K562 (cell line): ENCODE measurements around the gene TLE7. TPM values are rescaled to one million over a fixed set of nuclear protein-coding genes. Genes with fewer than 3 reads are reported as not detected.

Experiments
- ATAC-seq: fragments of 200-7000 bp; cut with Tn5 transposase; 3 replicates; pipeline ENCODE4 v1.9.1; 2020; ENCODE audit warnings: moderate library complexity
- BruUV-seq: library from RNA; stranded (reverse); fragments of 400-500 nt; replicated peaks from 2 replicates; lab custom pipeline; 2021; lab: Mats Ljungman, UMichigan
- CTCF ChIA-PET: fragments of 300-600 bp; formaldehyde crosslinking; extraction: SDS; loops from one replicate; lab custom pipeline; 2021; ENCODE audit warnings: low intra/inter-chr PET ratio; lab: Yijun Ruan, JAX
- POLR2A ChIA-PET: fragments of 300-600, 350-650 bp; sonication (Branson Sonifier 250); formaldehyde crosslinking; extraction: SDS; loops from one replicate; lab custom pipeline; 2021; ENCODE audit warnings: antibody characterized with exemption, inconsistent platforms; lab: Yijun Ruan, JAX
- DNase-seq, 4 experiments: peaks; one replicate each; pipeline versions ENCODE4 v3.0.0 to v3.0.0-alpha.2; 2011 to 2018; ENCODE audit warnings: low spot score in 3 of 4, mixed read lengths in 3 of 4; ENCODE audit errors: extremely low read depth in 1 of 4
- FAIRE-seq: peaks from 2 replicates; lab custom pipeline; 2011; peaks lifted over from hg19 to GRCh38; lab: Jason Lieb, UNC
- H2AFZ ChIP-seq: 2 replicates; pipeline ENCODE4 v1.6.0; 2011; ENCODE audit warnings: low read depth, low read length, control low read depth, inconsistent platforms
- H3K27ac ChIP-seq: fragments of 200-600 bp; 3 replicates; pipeline ENCODE4 v1.8.0; 2011; ENCODE audit warnings: low read depth, mild to moderate bottlenecking, control low read depth, inconsistent platforms, low read length, moderate library complexity, mixed read lengths; ENCODE audit errors: extremely low read depth
- H3K27me3 ChIP-seq, 2 experiments: fragments of 300-600 bp in 1 of 2; 2 replicates in 1 of 2; 3 replicates in 1 of 2; pipeline versions ENCODE4 v1.6.0 to v1.8.0; 2011; ENCODE audit warnings: inconsistent platforms in 2 of 2, low read length in 2 of 2, mild to moderate bottlenecking in 1 of 2, mixed read lengths in 1 of 2, moderate library complexity in 1 of 2; ENCODE audit not compliant: control insufficient read depth in 2 of 2, insufficient read depth in 2 of 2
- H3K36me3 ChIP-seq: fragments of 300-600 bp; 3 replicates; pipeline ENCODE4 v1.8.0; 2011; ENCODE audit warnings: mild to moderate bottlenecking, low read length, inconsistent platforms; ENCODE audit not compliant: control insufficient read depth, insufficient read depth
- H3K4me1 ChIP-seq, 2 experiments: fragments of 200-600 bp in 1 of 2; replicated peaks in 1 of 2; 2 replicates in 1 of 2; 3 replicates in 1 of 2; pipeline versions ENCODE4 v1.5.1 to v1.8.0; 2011; ENCODE audit warnings: inconsistent platforms in 2 of 2, low read length in 2 of 2, mild to moderate bottlenecking in 1 of 2, mixed read lengths in 1 of 2, moderate library complexity in 1 of 2; ENCODE audit not compliant: control insufficient read depth in 2 of 2, insufficient read depth in 2 of 2
- H3K4me2 ChIP-seq: 2 replicates; pipeline ENCODE4 v1.6.1; 2011; ENCODE audit warnings: low read length, control low read depth, inconsistent platforms, mixed read lengths; ENCODE audit not compliant: insufficient read depth
- H3K4me3 ChIP-seq: fragments of 200-600 bp; sonication (generic), shearing (Covaris generic); 2 replicates; pipeline ENCODE4 v1.5.1; 2016; ENCODE audit warnings: control low read depth, inconsistent platforms
- H3K79me2 ChIP-seq: fragments of 200-600 bp; 3 replicates; pipeline ENCODE4 v1.8.0; 2011; ENCODE audit warnings: low read length, inconsistent platforms; ENCODE audit not compliant: control insufficient read depth, insufficient read depth
- H3K9ac ChIP-seq, 2 experiments: 2 replicates each; pipeline versions ENCODE4 v1.6.0 to v1.6.1; 2011; ENCODE audit warnings: low read depth in 2 of 2, low read length in 2 of 2, control low read depth in 1 of 2, inconsistent platforms in 1 of 2, mild to moderate bottlenecking in 1 of 2, mixed read lengths in 1 of 2; ENCODE audit not compliant: insufficient read depth in 1 of 2
- H3K9me1 ChIP-seq: one replicate; pipeline ENCODE4 v1.6.0; 2011; ENCODE audit warnings: inconsistent platforms, mild to moderate bottlenecking, low read length, moderate library complexity; ENCODE audit not compliant: control insufficient read depth, insufficient read depth
- H3K9me3 ChIP-seq: replicated peaks from 2 replicates; pipeline ENCODE4 v1.5.1; 2011; ENCODE audit warnings: low read depth, low read length, inconsistent platforms; ENCODE audit not compliant: control insufficient read depth, insufficient read depth
- H4K20me1 ChIP-seq: replicated peaks from 2 replicates; pipeline ENCODE4 v1.6.1; 2011; ENCODE audit warnings: low read length, inconsistent platforms, mixed read lengths; ENCODE audit not compliant: control insufficient read depth, insufficient read depth
- CBFB ChIP-seq: sonication (generic); formaldehyde crosslinking; IDR thresholded peaks from 2 replicates; pipeline ENCODE4 v1.4.0; 2020; ENCODE audit warnings: mild to moderate bottlenecking, missing genetic modification reagents
- CBX5 ChIP-seq: IDR thresholded peaks from 2 replicates; pipeline ENCODE4 v1.6.1; 2014; ENCODE audit warnings: low read depth, borderline replicate concordance
- CREM ChIP-seq: IDR thresholded peaks from 2 replicates; pipeline ENCODE4 v1.6.1; 2014; ENCODE audit warnings: antibody characterized with exemption, low read depth
- CTCF ChIP-seq, 3 experiments: IDR thresholded peaks in 2 of 3; conservative IDR thresholded peaks in 1 of 3; 2 replicates each; pipeline ENCODE4 v1.5.1; 2011 to 2012; ENCODE audit warnings: low read length in 3 of 3, mild to moderate bottlenecking in 3 of 3, control low read depth in 2 of 3, improper control_type of control experiment in 1 of 3, inconsistent platforms in 1 of 3, low read depth in 1 of 3, mixed read lengths in 1 of 3, moderate library complexity in 1 of 3; ENCODE audit not compliant: insufficient read depth in 2 of 3
- CTCFL ChIP-seq: IDR thresholded peaks from 2 replicates; pipeline ENCODE4 v1.6.1; 2011; ENCODE audit warnings: borderline replicate concordance, low read depth, mild to moderate bottlenecking, moderate library complexity, low read length; ENCODE audit not compliant: insufficient read depth, poor library complexity, severe bottlenecking
- E2F3 ChIP-seq: fragments of 250-450 bp; sonication (Bioruptor Pico); IDR thresholded peaks from 2 replicates; pipeline ENCODE4 v1.4.0; 2020; ENCODE audit warnings: mild to moderate bottlenecking
- HIVEP1 ChIP-seq: fragments of 250-450 bp; sonication (Bioruptor Pico); IDR thresholded peaks from 2 replicates; pipeline ENCODE4 v1.4.0; 2020; ENCODE audit warnings: mild to moderate bottlenecking
- KLF1 ChIP-seq: fragments of 450-650 bp; IDR thresholded peaks from 2 replicates; pipeline ENCODE4 v1.6.1; 2016; ENCODE audit warnings: missing genetic modification characterization, missing compliant biosample characterization
- KLF16 ChIP-seq: IDR thresholded peaks from 2 replicates; pipeline ENCODE4 v1.6.1; 2016; ENCODE audit warnings: antibody characterized with exemption
- KLF6 ChIP-seq: fragments of 250-450 bp; sonication (Bioruptor Pico); IDR thresholded peaks from 2 replicates; pipeline ENCODE4 v1.4.0; 2020; ENCODE audit warnings: mild to moderate bottlenecking, moderate library complexity, borderline replicate concordance
- SP2 ChIP-seq: IDR thresholded peaks from 2 replicates; pipeline ENCODE4 v1.6.1; 2011; ENCODE audit warnings: mild to moderate bottlenecking, low read depth, low read length, moderate library complexity; ENCODE audit not compliant: poor library complexity, severe bottlenecking; ENCODE audit errors: extremely low read depth
- WGBS: fragments of 100-300 bp; shearing (Covaris generic); methylation state at CpG from one replicate; pipeline ENCODE4 v1.1.6; 2016; ENCODE audit warnings: low coverage, mixed read lengths; ENCODE audit not compliant: insufficient coverage; ENCODE audit errors: missing lambda C conversion rate; 5-methylcytosine and 5-hydroxymethylcytosine counted together
- in situ Hi-C: fragments of 300-500 bp; cut with MboI; formaldehyde crosslinking; loops from 4 replicates; pipeline ENCODE4 v1.15.0; 2018; ENCODE audit warnings: inconsistent platforms, mixed read lengths
- intact Hi-C: fragments of 100-400 bp; cut with micrococcal nuclease; formaldehyde crosslinking; loops from 2 replicates; pipeline ENCODE4 v1.14.2; 2022
- polyA plus RNA-seq, 8 experiments: library from polyadenylated mRNA; depleted of rRNA in 4 of 8; stranded (reverse) in 5 of 8; unstranded in 3 of 8; fragments of >200 nt; fragmentation: Nextera tagmentation in 2 of 8; fragmentation: Illumina TruSeq in 1 of 8; extraction: Ambion mirVana in 2 of 8; extraction: Trizol in 1 of 8; gene quantifications; 2 replicates each; pipeline versions ENCODE4 v1.2.1 to v1.2.3, GENCODE V29; 2011 to 2014; ENCODE audit warnings: inconsistent platforms in 1 of 8, missing spikeins in 1 of 8
- total RNA-seq, 7 experiments: library from RNA; depleted of rRNA in 6 of 7; stranded (reverse); fragments of >200 nt in 6 of 7; fragmentation: Illumina TruSeq in 2 of 7; extraction: Trizol in 2 of 7; gene quantifications; 2 replicates each; pipeline versions ENCODE4 v1.2.1 to v1.2.3, GENCODE V29; 2011 to 2021; ENCODE audit warnings: low replicate concordance in 1 of 7
- TF ChIP-seq, protein P1 (sequence below): fragments of 250-450 bp; sonication (Bioruptor Pico); IDR thresholded peaks from 2 replicates; pipeline ENCODE4 v1.5.0; 2021
- TF ChIP-seq, protein P2 (sequence below): fragments of 200-400 bp; formaldehyde crosslinking; IDR thresholded peaks from 2 replicates; pipeline ENCODE4 v1.6.1; 2017; ENCODE audit warnings: mild to moderate bottlenecking, low read depth, low read length, moderate library complexity
- TF ChIP-seq, protein P3 (sequence below): fragments of 250-450 bp; sonication (Bioruptor Pico); IDR thresholded peaks from 2 replicates; pipeline ENCODE4 v1.8.0; 2022; ENCODE audit warnings: moderate library complexity, mild to moderate bottlenecking, inconsistent platforms

TLE7 gene
- total and polyA plus RNA-seq, 9 of the 15 experiments (the other 6 are each of a cell fraction or from before 2014, with no cell fraction given) = not detected

GRCh38 chr16:71460236-71460635 lies 18.4 kb upstream of the TLE7 start:
- CTCF ChIA-PET = no interaction called here

More at GRCh38 chr16:71460236-71460635, 18.4 kb upstream of the TLE7 start:
- H3K4me1 ChIP-seq = peaks cover 4 to 6% of the 10 kb centered on the region in 2 experiments; a peak in 1 of 5 replicates
- intact Hi-C loops = no loop called here
- POLR2A ChIA-PET = interaction anchor here (0.7 to 1.5 kb wide), 2 partner anchors 23 to 48 kb away, joined by 3 to 4 read pairs; no protein-coding TSS in a partner anchor
- no peak for ATAC-seq
- peaks cover 19% of the 10 kb centered on the region for H3K79me2 ChIP-seq
- 79% methylated on average over 4 of the region's 4 CpGs for WGBS
- BruUV-seq = no TSS peak
- FAIRE-seq = no peak
- no peak overlapping the region for H3K4me2 ChIP-seq
- peaks cover 7% of the 10 kb centered on the region; the same call in 2 of the 3 replicates for H3K36me3 ChIP-seq
- H3K27me3 ChIP-seq = no peaks in the 10 kb centered on the region; a peak in 1 of 5 replicates
- no peak overlapping the region for H2AFZ ChIP-seq
- no peak overlapping the region for H3K27ac ChIP-seq
- H3K9me3 ChIP-seq = no peaks in the 10 kb centered on the region
- no peak for DNase-seq
- TF ChIP-seq CTCF (IDR thresholded peaks at IDR 0.05 in 2 of 3, conservative IDR thresholded peaks at IDR 0.05 in 1 of 3; ENCODE audit: insufficient read depth in 2 of 3, low read depth in 1 of 3, low read length in 3 of 3) (no peak), CBFB (CRISPR knock-in tag) (no peak), KLF1 (tag) (no peak), CBX5 (no peak), HIVEP1 (CRISPR knock-in tag) (no peak), KLF6 (no peak), KLF16 (no peak), CTCFL (no peak), E2F3 (CRISPR knock-in tag) (no peak), CREM (no peak), SP2 (no peak)
- TF ChIP-seq, protein P1, sequence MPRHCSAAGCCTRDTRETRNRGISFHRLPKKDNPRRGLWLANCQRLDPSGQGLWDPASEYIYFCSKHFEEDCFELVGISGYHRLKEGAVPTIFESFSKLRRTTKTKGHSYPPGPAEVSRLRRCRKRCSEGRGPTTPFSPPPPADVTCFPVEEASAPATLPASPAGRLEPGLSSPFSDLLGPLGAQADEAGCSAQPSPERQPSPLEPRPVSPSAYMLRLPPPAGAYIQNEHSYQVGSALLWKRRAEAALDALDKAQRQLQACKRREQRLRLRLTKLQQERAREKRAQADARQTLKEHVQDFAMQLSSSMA (CRISPR knock-in tag) = no peak
- TF ChIP-seq, protein P2, sequence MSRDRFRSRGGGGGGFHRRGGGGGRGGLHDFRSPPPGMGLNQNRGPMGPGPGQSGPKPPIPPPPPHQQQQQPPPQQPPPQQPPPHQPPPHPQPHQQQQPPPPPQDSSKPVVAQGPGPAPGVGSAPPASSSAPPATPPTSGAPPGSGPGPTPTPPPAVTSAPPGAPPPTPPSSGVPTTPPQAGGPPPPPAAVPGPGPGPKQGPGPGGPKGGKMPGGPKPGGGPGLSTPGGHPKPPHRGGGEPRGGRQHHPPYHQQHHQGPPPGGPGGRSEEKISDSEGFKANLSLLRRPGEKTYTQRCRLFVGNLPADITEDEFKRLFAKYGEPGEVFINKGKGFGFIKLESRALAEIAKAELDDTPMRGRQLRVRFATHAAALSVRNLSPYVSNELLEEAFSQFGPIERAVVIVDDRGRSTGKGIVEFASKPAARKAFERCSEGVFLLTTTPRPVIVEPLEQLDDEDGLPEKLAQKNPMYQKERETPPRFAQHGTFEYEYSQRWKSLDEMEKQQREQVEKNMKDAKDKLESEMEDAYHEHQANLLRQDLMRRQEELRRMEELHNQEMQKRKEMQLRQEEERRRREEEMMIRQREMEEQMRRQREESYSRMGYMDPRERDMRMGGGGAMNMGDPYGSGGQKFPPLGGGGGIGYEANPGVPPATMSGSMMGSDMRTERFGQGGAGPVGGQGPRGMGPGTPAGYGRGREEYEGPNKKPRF = no peak
- TF ChIP-seq, protein P3, sequence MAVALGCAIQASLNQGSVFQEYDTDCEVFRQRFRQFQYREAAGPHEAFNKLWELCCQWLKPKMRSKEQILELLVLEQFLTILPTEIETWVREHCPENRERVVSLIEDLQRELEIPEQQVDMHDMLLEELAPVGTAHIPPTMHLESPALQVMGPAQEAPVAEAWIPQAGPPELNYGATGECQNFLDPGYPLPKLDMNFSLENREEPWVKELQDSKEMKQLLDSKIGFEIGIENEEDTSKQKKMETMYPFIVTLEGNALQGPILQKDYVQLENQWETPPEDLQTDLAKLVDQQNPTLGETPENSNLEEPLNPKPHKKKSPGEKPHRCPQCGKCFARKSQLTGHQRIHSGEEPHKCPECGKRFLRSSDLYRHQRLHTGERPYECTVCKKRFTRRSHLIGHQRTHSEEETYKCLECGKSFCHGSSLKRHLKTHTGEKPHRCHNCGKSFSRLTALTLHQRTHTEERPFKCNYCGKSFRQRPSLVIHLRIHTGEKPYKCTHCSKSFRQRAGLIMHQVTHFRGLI (CRISPR knock-in tag) = no peak
- in situ Hi-C loops = no loop called here
- H3K4me3 ChIP-seq = no peak overlapping the region
- H4K20me1 ChIP-seq = no peaks in the 10 kb centered on the region
- no peak overlapping the region for H3K9ac ChIP-seq
- no peaks in the 10 kb centered on the region for H3K9me1 ChIP-seq
